Measurements from ENCODE around the gene OTUB2. TPM values are rescaled to one million over a fixed set of nuclear protein-coding genes. Genes with fewer than 3 reads are reported as not detected.

OTUB2 gene
- total and polyA plus RNA-seq, 2 of the 8 experiments (the other 6 are each of a cell fraction or from before 2014, with no cell fraction given): 2.2 to 4.2 TPM

DNA sequence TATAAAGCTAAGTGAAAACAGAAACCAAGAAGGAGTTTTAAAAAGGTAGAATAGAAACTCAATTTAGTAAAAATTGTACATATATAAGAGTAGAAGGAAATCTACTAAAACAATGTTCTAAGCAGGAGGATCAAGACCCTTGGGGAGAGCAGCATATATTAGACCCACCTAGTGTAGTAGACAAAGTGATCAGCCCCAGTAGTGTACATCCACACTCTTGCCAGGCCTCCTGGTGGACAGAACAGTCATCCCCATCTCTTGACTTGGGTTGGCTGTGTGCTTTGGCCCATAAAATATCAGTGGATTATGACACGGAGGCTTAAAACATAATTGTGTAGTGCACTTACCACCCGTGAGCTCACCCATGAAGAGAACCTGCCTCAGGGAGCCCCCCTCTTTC is 10.9 kb upstream of the OTUB2 start:
- H4K20me1 ChIP-seq (replicated peaks in 1 of 2; ENCODE audit: control insufficient read depth in 1 of 2, insufficient read depth in 2 of 2, low read length in 2 of 2): no peaks in the 10 kb centered on the region
- no peak overlapping the region for H3K4me2 ChIP-seq (ENCODE audit: insufficient read depth in 1 of 2, low read depth in 2 of 2, low read length in 2 of 2)
- H3K27ac ChIP-seq (ENCODE audit: low read depth, low read length): no peak overlapping the region
- H4K8ac ChIP-seq (ENCODE audit: extremely low read depth, insufficient read depth, low read length): no peak overlapping the region
- WGBS, 2 experiments (ENCODE audit: extremely low coverage in 1 of 2, insufficient coverage in 1 of 2, insufficient read length in 1 of 2, insufficient replicate concordance in 2 of 2, low coverage in 1 of 2, low lambda C conversion rate in 2 of 2, missing lambda C conversion rate in 1 of 2): 81% methylated on average over 2 of the region's 2 CpGs; no CpG with 5 or more reads in 1 of the 2 experiments
- POLR2A ChIA-PET (ENCODE audit: partially characterized antibody): no interaction called here
- H3K36me3 ChIP-seq (ENCODE audit: control insufficient read depth in 2 of 4, insufficient read depth in 4 of 4, low read length in 3 of 4): no peaks in the 10 kb centered on the region; a peak in 1 of 8 replicates
- no peak overlapping the region for H2BK15ac ChIP-seq (ENCODE audit: low read length)
- H3K23me2 ChIP-seq (ENCODE audit: low read depth, low read length): no peaks in the 10 kb centered on the region; the same call in 1 of the 2 replicates
- no peak overlapping the region for H2AK5ac ChIP-seq (ENCODE audit: low read depth, low read length)
- peaks cover 0 to 2% (median 0%) of the 10 kb centered on the region in 4 experiments; a peak in 2 of 7 replicates for H3K4me1 ChIP-seq (replicated peaks in 1 of 4; ENCODE audit: control insufficient read depth in 3 of 4, insufficient read depth in 4 of 4, low read length in 3 of 4)
- H4K5ac ChIP-seq (ENCODE audit: insufficient read length, low read depth, low read length): no peak overlapping the region
- no peak overlapping the region for H3K18ac ChIP-seq (ENCODE audit: extremely low read depth, low read length)
- no peaks in the 10 kb centered on the region for H3K79me2 ChIP-seq (ENCODE audit: control insufficient read depth in 1 of 2, insufficient read depth in 2 of 2, low read length in 2 of 2)
- H3K23ac ChIP-seq (ENCODE audit: insufficient read length): no peak overlapping the region
- FAIRE-seq: no peak
- no peak overlapping the region for H3K9ac ChIP-seq (replicated peaks in 1 of 4; ENCODE audit: extremely low read depth in 1 of 4, low read depth in 3 of 4, low read length in 3 of 4)
- no peak for TF ChIP-seq EZH2 (IDR thresholded peaks at IDR 0.05; ENCODE audit: low read depth, low read length, severe bottlenecking)
- no peak for TF ChIP-seq MAX (IDR thresholded peaks at IDR 0.05)
- no peak for TF ChIP-seq FOSL1 (IDR thresholded peaks at IDR 0.05; ENCODE audit: insufficient read depth, low read depth, low read length)
- TF ChIP-seq CREB1 (IDR thresholded peaks at IDR 0.05): no peak
- no peak for TF ChIP-seq RAD21 (IDR thresholded peaks at IDR 0.05 in 1 of 2, conservative IDR thresholded peaks at IDR 0.05 in 1 of 2; ENCODE audit: low read depth in 2 of 2, low read length in 2 of 2)
- TF ChIP-seq BACH1 (IDR thresholded peaks at IDR 0.05; ENCODE audit: low read length): no peak
- TF ChIP-seq KDM4A (IDR thresholded peaks at IDR 0.05; ENCODE audit: low read depth, low read length, severe bottlenecking): no peak
- no peak for TF ChIP-seq RNF2 (IDR thresholded peaks at IDR 0.05; ENCODE audit: borderline replicate concordance, low read depth, low read length, missing control alignments, poor library complexity, severe bottlenecking)
- TF ChIP-seq CTBP2 (IDR thresholded peaks at IDR 0.05; ENCODE audit: borderline replicate concordance, insufficient read depth, insufficient read length, low read length): no peak
- H3K4me3 ChIP-seq (ENCODE audit: extremely low read depth in 1 of 4, insufficient read depth in 2 of 4, low read depth in 3 of 4, low read length in 4 of 4): no peak overlapping the region
- H2AFZ ChIP-seq (ENCODE audit: low read length): no peak overlapping the region
- H2BK12ac ChIP-seq (ENCODE audit: low read depth, low read length): no peak overlapping the region
- H3K9me3 ChIP-seq (ENCODE audit: insufficient read depth in 2 of 2, low read depth in 1 of 2, low read length in 1 of 2): no peaks in the 10 kb centered on the region
- no peak overlapping the region for H2BK120ac ChIP-seq (replicated peaks; ENCODE audit: low read depth, low read length)
- H3K56ac ChIP-seq (replicated peaks; ENCODE audit: insufficient read length, low read depth, low read length): no peak overlapping the region
- peaks cover 0 to 2% (median 0%) of the 10 kb centered on the region in 4 experiments; a peak in 1 of 7 replicates for H3K27me3 ChIP-seq (replicated peaks in 1 of 4; ENCODE audit: control insufficient read depth in 3 of 4, extremely low read depth in 1 of 4, insufficient read depth in 3 of 4, low read length in 3 of 4)
- no peak overlapping the region for H3K4ac ChIP-seq (replicated peaks; ENCODE audit: insufficient read length, low read depth, low read length)
- no peak overlapping the region for H2BK5ac ChIP-seq (ENCODE audit: low read depth, low read length)
- H3K14ac ChIP-seq (ENCODE audit: insufficient read length): no peak overlapping the region
- H3K79me1 ChIP-seq (ENCODE audit: low read depth, low read length): no peaks in the 10 kb centered on the region
- H2BK20ac ChIP-seq (ENCODE audit: low read length): no peak overlapping the region
- H4K91ac ChIP-seq (replicated peaks; ENCODE audit: insufficient read length, low read length): no peak overlapping the region
- CTCF ChIA-PET (ENCODE audit: partially characterized antibody): interaction anchor here (1.3 to 9.7 kb wide), 5 partner anchors 11 to 128 kb away, joined by 3 to 65 read pairs (median 8); no protein-coding TSS in a partner anchor
- DNase-seq (ENCODE audit: low read depth in 1 of 2, low spot score in 2 of 2): no peak

Measured in H1 (cell line).